Astrocyte (in vitro differentiated cells and primary cell): ENCODE data around the gene PPP3CA.

Experiments
- EZH2 ChIP-seq: IDR thresholded peaks from 2 replicates; pipeline ENCODE4 v1.6.1; 2012; ENCODE audit warnings: mild to moderate bottlenecking, low read length, inconsistent platforms; ENCODE audit not compliant: insufficient read depth
- TF ChIP-seq, protein P1 (sequence below): IDR thresholded peaks from 2 replicates; pipeline ENCODE4 v1.5.1; 2011; ENCODE audit warnings: low read depth, mild to moderate bottlenecking, inconsistent platforms, low read length, moderate library complexity; ENCODE audit not compliant: insufficient read depth

DNA sequence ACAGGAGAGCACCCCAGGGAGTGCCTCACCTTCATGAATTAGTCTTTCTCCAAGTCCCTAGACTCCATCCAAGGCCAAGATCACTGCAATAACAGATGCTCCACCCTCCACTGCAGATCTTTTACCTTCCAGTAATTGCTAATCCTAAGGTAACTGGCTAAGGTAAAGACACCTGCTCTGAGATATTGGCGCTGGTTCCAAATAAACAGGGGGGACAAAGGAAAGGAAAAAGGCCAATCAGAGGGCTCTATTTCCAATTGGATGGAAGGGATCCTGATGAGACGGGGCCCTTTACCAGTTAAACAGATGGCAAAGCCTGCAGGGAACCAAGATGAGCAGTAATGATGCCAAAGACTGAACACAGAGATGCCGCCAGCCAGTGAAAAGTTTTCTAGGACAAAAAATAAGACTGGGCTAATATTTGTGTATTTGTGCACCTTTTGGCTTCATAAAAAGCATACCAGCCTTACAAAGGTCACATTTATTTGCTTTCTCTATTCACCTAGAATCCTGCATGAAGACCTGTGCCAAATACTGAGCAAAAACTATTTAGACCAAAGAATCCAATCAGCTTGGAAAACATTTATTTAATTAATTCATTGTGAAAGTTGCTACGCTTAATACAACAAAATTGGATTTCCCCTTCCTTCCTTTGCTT, 148.5 kb downstream of the PPP3CA start:
- TF ChIP-seq EZH2 = no peak
- TF ChIP-seq, protein P1, sequence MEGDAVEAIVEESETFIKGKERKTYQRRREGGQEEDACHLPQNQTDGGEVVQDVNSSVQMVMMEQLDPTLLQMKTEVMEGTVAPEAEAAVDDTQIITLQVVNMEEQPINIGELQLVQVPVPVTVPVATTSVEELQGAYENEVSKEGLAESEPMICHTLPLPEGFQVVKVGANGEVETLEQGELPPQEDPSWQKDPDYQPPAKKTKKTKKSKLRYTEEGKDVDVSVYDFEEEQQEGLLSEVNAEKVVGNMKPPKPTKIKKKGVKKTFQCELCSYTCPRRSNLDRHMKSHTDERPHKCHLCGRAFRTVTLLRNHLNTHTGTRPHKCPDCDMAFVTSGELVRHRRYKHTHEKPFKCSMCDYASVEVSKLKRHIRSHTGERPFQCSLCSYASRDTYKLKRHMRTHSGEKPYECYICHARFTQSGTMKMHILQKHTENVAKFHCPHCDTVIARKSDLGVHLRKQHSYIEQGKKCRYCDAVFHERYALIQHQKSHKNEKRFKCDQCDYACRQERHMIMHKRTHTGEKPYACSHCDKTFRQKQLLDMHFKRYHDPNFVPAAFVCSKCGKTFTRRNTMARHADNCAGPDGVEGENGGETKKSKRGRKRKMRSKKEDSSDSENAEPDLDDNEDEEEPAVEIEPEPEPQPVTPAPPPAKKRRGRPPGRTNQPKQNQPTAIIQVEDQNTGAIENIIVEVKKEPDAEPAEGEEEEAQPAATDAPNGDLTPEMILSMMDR = no peak
